Activated T-cell treated with anti-CD3 and anti-CD28 coated beads, Interleukin-2, amount 50 U/mL, for 24 hours (primary cell): ENCODE results near the gene ZNF160.
"Not testable (repeated sequence)": the region's sequence is repeated elsewhere in the genome, so short reads cannot be mapped to it uniquely, and the experiment has no call there.

Source experiments
- DNase-seq: peaks from one replicate; pipeline ENCODE4 v3.0.0-alpha.2; 2020
- H3K27ac Mint-ChIP-seq: 2 replicates; pipeline ENCODE4 v1.8.0; 2020; ENCODE audit warnings: mild to moderate bottlenecking, mixed read lengths
- H3K27me3 Mint-ChIP-seq: 2 replicates; pipeline ENCODE4 v1.8.0; 2020; ENCODE audit warnings: mixed read lengths
- H3K36me3 Mint-ChIP-seq: 2 replicates; pipeline ENCODE4 v1.8.0; 2020; ENCODE audit warnings: low read depth, mixed read lengths
- H3K4me1 Mint-ChIP-seq: 2 replicates; pipeline ENCODE4 v1.8.0; 2020; ENCODE audit warnings: low read depth, mixed read lengths
- H3K4me3 Mint-ChIP-seq: 2 replicates; pipeline ENCODE4 v1.8.0; 2020; ENCODE audit warnings: mild to moderate bottlenecking, moderate library complexity, mixed read lengths
- H3K9me3 Mint-ChIP-seq: 2 replicates; pipeline ENCODE4 v1.8.0; 2020; ENCODE audit warnings: mixed read lengths

ZNF160 gene

DNA sequence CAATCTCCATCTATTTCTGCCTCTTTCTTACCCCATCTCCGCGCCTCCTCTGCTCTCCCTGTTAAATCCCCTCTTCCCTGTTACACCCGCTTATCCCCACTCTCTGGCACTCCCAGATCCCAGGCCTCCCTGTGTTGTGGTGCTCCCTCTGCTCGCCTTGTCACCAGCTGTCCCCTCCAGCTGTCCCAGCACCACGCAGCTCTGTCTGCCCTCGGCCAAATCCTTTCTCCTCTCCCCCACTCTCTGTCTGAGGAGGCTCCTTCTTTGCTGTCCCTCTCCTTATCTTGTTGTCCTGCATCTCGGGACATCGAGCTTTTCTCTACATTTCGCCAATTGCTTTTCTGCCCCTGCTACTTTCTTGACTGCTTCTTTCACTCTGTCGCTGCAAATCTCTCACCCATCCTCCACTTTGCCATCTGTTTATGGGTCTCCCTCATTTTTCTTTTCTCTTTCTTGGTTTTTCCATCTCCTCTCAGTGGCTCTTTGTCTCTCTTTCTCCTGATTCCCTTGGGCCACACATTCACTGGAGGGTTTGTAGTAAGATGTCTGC is 941 bp downstream of the ZNF160 start:
- Mint-ChIP-seq H3K36me3 (peaks cover 55% of the 10 kb centered on the region), H3K4me3 (peak overlapping the region; percentile 89), H3K27ac (peak overlapping the region; percentile 96), H3K9me3 (peaks cover 15% of the 10 kb centered on the region), H3K4me1 (peaks cover 35% of the 10 kb centered on the region), H3K27me3 (no peaks in the 10 kb centered on the region)
- no peak for DNase-seq

DNA sequence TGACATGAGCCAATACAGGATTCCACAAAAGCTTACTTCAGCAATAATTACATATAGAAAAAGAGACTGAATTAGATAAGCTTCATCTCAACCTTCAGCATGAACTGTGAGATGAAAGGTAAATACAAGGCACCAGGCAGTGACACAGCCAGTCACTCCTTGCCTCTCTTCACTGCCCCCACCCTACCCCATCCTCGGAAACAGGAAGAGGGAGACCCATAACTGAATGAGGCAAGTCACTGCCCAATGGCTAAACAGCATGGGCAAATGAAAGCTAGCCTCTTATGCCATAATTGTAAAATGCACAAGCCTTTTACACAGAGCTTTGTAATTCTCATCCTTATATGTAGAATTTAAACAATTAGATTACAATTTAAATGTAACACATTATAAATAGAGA is 1.7 kb downstream of the ZNF160 start:
- Mint-ChIP-seq H3K27me3 (no peaks in the 10 kb centered on the region), H3K4me1 (peaks cover 37% of the 10 kb centered on the region), H3K4me3 (peak overlapping the region; percentile 89), H3K27ac (no peak overlapping the region), H3K9me3 (peaks cover 9% of the 10 kb centered on the region), H3K36me3 (peaks cover 56% of the 10 kb centered on the region)
- no peak for DNase-seq

GRCh38 chr19:53098570-53098969 is 4.7 kb downstream of the ZNF160 start:
- peaks cover 41% of the 10 kb centered on the region for H3K4me1 Mint-ChIP-seq
- DNase-seq, H3K4me3 Mint-ChIP-seq, H3K27ac Mint-ChIP-seq, H3K27me3 Mint-ChIP-seq: not testable (repeated sequence)
- peaks cover 19% of the 10 kb centered on the region for H3K9me3 Mint-ChIP-seq
- H3K36me3 Mint-ChIP-seq, result peaks cover 80% of the 10 kb centered on the region

GRCh38 chr19:53096982-53097690 is 6.1 kb downstream of the ZNF160 start:
- Mint-ChIP-seq H3K9me3 (peaks cover 23% of the 10 kb centered on the region), H3K4me1 (peaks cover 35% of the 10 kb centered on the region), H3K36me3 (peaks cover 81% of the 10 kb centered on the region)
- H3K4me3 Mint-ChIP-seq, H3K27me3 Mint-ChIP-seq, H3K27ac Mint-ChIP-seq, DNase-seq: not testable (repeated sequence)

GRCh38 chr19:53096579-53096978 is 6.6 kb downstream of the ZNF160 start:
- Mint-ChIP-seq H3K4me1 (peaks cover 29% of the 10 kb centered on the region), H3K36me3 (peaks cover 80% of the 10 kb centered on the region), H3K9me3 (peaks cover 23% of the 10 kb centered on the region)
- not testable (repeated sequence) for H3K27me3 Mint-ChIP-seq, DNase-seq, H3K4me3 Mint-ChIP-seq, H3K27ac Mint-ChIP-seq

DNA sequence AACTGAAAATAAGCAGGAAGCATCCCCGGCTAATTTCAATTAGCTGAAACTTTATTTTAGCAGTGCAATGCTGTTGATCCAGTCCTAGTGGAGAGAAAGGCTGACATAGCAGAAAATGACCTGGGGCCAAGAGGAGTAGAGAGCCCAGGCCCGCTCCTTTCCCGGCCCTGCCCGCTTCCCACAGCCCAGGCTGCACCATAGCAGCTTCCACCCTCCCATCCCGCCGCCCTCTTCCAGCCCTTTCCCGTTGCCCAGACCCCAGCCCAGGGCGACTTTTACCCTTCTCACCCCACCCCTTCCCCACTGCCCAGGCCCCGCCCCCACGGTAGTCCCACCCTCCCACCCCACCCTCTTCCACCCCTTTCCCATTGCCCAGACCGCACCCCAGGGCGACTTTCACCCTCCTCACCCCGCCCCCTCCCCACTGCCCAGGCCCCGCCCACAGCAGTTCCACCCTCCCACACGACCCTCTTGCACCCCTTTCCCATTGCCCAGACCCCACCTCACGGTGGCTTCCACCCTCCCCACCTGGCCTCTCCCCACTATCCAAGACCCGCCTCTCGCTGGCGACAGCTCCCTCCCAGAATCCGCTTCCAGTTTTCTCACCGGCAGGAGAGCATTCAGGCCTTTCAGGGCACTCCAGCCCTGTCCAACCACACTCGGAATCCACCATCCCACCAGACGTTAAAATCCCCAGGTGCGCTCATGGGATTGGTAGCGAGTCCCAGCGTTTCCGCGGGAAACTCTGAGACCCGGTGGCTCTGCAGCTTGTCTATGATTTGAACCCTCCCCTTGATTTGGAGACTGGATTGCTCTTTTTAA is 8.3 kb downstream of the ZNF160 start:
- Mint-ChIP-seq H3K36me3 (peaks cover 84% of the 10 kb centered on the region), H3K27me3 (no peaks in the 10 kb centered on the region), H3K27ac (peak overlapping the region; percentile 59), H3K4me3 (no peak overlapping the region), H3K9me3 (peaks cover 21% of the 10 kb centered on the region), H3K4me1 (peaks cover 25% of the 10 kb centered on the region)
- DNase-seq, result no peak

GRCh38 chr19:53092723-53093122 is 10.5 kb downstream of the ZNF160 start:
- Mint-ChIP-seq H3K9me3 (peaks cover 18% of the 10 kb centered on the region), H3K27me3 (no peaks in the 10 kb centered on the region), H3K36me3 (peaks cover 87% of the 10 kb centered on the region), H3K27ac (no peak overlapping the region), H3K4me1 (peaks cover 11% of the 10 kb centered on the region), H3K4me3 (no peak overlapping the region)
- DNase-seq, result no peak

- no peak for DNase-seq
- Mint-ChIP-seq H3K36me3 (peaks cover 90% of the 10 kb centered on the region), H3K4me3 (no peak overlapping the region), H3K27ac (no peak overlapping the region), H3K9me3 (peaks cover 25% of the 10 kb centered on the region), H3K27me3 (no peaks in the 10 kb centered on the region), H3K4me1 (peaks cover 5% of the 10 kb centered on the region)
These were observed 11.6 kb downstream of the ZNF160 start for GRCh38 chr19:53091413-53092254.

GRCh38 chr19:53088091-53088490 is 15.1 kb downstream of the ZNF160 start:
- Mint-ChIP-seq H3K36me3 (peaks cover 96% of the 10 kb centered on the region), H3K4me3 (no peak overlapping the region), H3K27ac (no peak overlapping the region), H3K9me3 (peaks cover 47% of the 10 kb centered on the region), H3K4me1 (no peaks in the 10 kb centered on the region), H3K27me3 (no peaks in the 10 kb centered on the region)
- no peak for DNase-seq

- Mint-ChIP-seq H3K27me3 (no peaks in the 10 kb centered on the region), H3K4me3 (no peak overlapping the region), H3K4me1 (no peaks in the 10 kb centered on the region), H3K9me3 (peaks cover 52% of the 10 kb centered on the region), H3K27ac (no peak overlapping the region), H3K36me3 (peaks cover 97% of the 10 kb centered on the region)
- DNase-seq, result no peak
These were observed 16.3 kb downstream of the ZNF160 start for GRCh38 chr19:53086949-53087348.

- no peak for DNase-seq
- H3K27ac Mint-ChIP-seq, result no peak overlapping the region
- peaks cover 65% of the 10 kb centered on the region for H3K9me3 Mint-ChIP-seq
- H3K4me1 Mint-ChIP-seq, result no peaks in the 10 kb centered on the region
- no peak overlapping the region for H3K4me3 Mint-ChIP-seq
- H3K27me3 Mint-ChIP-seq, result no peaks in the 10 kb centered on the region
- peaks cover 98% of the 10 kb centered on the region for H3K36me3 Mint-ChIP-seq
These were observed 17.7 kb downstream of the ZNF160 start for GRCh38 chr19:53085496-53085895.

DNA sequence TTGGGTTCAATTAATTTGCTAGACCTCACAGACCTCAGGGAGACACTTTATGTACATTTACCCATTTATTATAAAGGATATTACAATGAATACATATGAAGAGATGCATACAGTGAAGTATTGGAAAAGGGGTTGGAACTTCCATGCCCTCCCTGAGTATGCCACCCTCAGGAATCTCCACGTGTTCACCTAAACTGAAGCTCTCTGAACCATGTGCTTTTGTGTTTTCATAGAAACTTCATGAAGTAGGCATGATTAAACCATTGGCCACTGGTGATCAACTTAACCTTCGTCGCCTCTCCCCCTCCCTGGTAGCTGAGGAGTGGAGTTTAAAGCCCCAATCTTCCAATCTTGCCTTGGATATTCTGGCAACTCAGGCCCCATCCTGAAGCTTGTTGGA is 20.3 kb downstream of the ZNF160 start:
- Mint-ChIP-seq H3K36me3 (peaks cover 99% of the 10 kb centered on the region), H3K4me3 (no peak overlapping the region), H3K27me3 (no peaks in the 10 kb centered on the region), H3K4me1 (peaks cover 3% of the 10 kb centered on the region), H3K9me3 (peaks cover 78% of the 10 kb centered on the region), H3K27ac (no peak overlapping the region)
- no peak for DNase-seq

GRCh38 chr19:53079313-53079924 is 23.8 kb downstream of the ZNF160 start:
- DNase-seq, result no peak
- H3K4me3 Mint-ChIP-seq, result no peak overlapping the region
- no peaks in the 10 kb centered on the region for H3K27me3 Mint-ChIP-seq
- H3K36me3 Mint-ChIP-seq, result peaks cover 100% of the 10 kb centered on the region
- peaks cover 73% of the 10 kb centered on the region for H3K9me3 Mint-ChIP-seq
- H3K4me1 Mint-ChIP-seq, result peaks cover 3% of the 10 kb centered on the region
- no peak overlapping the region for H3K27ac Mint-ChIP-seq

DNA sequence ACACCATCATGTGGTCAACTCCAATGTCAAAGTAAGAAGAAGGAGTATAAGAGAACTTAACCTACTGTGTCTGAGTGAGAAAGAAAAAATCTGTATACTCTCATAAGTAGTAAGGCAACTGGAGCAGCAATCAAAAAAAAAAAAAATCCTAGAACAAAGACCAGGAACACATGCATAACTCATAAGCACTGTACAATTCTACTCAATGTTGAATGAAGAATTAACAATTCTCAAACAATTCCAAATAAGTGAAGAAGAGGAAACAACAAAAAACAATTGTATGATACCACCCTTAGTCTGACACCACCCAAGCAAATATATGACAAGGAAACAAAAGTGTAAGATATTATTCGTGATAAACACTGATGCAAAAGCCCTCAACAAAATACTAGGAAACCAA is 24.6 kb downstream of the ZNF160 start:
- Mint-ChIP-seq H3K4me3 (no peak overlapping the region), H3K36me3 (peaks cover 100% of the 10 kb centered on the region), H3K27me3 (no peaks in the 10 kb centered on the region), H3K4me1 (peaks cover 3% of the 10 kb centered on the region), H3K27ac (no peak overlapping the region), H3K9me3 (peaks cover 68% of the 10 kb centered on the region)
- DNase-seq, result no peak
